ENCODE data around the gene ADAMTS10.
"Not testable (repeated sequence)": the region's sequence is repeated elsewhere in the genome, so short reads cannot be mapped to it uniquely, and the experiment has no call there.

ADAMTS10 gene

DNA sequence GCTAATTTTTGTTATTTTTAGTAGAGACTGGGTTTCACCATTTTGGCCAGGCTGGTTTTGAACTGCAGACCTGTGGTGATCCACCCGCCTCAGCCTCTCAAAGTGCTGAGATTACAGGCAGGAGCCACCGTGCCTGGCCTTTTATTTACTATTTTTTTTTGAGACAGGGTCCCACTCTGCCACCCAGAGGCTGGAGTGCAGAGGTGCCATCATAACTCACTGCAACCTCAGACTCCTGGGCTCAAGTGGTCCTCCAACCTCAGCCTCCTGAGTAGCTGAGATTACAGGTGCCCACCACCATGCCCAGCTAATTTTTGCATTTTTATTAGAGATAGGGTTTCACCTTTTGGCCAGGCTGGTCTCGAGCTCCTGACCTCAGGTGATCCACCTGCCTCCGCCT, 12.4 kb upstream of the ADAMTS10 start:
- peak; percentile 17 to 24 for DNase-seq

DNA sequence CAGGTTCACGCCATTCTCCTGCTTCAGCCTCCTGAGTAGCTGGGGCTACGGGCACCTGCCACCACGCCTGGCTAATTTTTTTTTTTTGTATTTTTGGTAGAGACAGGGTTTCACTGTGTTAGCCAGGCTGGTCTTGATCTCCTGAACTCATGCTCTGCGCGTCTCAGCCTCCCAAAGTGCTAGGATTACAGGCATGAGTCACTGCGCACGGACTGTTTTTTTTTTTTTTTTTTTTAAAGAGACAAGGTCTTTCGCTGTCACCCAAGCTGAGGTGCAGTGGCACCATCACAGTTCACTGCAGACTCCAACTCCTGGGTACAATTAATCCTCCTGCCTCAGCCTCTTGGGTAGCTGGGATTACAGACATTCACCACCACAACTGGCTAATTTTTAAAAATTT, 8.2 kb upstream of the ADAMTS10 start:
- DNase-seq, result no peak

DNA sequence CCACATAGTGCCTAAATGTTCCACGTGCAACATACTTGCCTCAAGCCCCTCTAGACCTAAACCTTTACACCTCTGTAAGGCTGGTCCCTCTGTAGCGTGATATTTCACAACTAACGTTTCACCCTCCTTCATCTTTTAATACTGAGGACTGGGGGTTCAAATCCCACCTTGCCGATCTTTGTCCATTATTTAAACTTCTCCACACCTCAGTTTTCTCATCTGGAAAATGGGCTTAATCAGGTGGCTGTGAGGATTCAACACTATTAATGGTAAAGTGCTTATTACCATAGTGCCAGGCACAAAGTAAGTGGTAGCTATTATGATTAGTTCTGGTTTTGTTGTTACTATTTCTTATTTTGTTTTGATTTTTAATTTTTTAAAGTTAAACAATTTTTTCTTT, 7.5 kb upstream of the ADAMTS10 start:
- no peak for DNase-seq

DNA sequence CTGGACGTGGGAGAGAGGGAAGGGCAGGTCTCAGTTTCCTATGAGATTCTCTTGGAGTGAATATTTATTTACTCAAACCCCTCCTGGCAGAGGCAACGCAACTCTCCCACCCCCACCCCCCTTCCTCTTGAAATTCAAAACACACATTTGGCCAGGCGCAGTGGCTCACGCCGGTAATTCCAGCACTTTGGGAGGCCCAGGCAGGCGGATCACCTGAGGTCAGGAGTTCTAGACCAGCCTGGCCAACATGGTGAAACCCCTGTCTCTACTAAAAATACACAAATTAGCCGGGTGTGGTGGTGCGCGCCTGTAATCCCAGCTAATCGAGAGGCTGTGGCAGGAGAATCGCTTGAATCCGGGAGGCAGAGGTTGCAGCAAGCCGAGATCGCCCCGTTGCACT, 6.8 kb upstream of the ADAMTS10 start:
- not testable (repeated sequence) for DNase-seq

DNA sequence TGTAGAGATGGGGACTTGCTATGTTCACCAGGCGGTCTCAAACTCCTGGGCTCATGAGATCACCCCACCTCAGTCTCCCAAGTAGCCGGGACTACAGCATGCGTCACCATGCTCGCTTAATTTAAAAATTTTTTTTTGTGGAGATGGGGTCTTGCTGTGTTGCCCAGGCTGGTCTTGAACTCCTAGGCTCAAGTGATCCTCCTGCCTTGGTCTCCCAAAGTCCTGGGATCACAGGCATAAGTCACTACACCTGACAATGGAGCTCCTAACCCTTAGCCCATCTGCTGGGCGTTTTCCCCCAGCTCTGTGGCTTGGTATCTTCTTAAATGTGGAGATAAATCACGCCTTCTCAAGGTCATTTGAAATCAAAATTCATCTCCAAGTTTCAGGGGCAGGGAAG, 6.3 kb upstream of the ADAMTS10 start:
- no peak for DNase-seq

DNA sequence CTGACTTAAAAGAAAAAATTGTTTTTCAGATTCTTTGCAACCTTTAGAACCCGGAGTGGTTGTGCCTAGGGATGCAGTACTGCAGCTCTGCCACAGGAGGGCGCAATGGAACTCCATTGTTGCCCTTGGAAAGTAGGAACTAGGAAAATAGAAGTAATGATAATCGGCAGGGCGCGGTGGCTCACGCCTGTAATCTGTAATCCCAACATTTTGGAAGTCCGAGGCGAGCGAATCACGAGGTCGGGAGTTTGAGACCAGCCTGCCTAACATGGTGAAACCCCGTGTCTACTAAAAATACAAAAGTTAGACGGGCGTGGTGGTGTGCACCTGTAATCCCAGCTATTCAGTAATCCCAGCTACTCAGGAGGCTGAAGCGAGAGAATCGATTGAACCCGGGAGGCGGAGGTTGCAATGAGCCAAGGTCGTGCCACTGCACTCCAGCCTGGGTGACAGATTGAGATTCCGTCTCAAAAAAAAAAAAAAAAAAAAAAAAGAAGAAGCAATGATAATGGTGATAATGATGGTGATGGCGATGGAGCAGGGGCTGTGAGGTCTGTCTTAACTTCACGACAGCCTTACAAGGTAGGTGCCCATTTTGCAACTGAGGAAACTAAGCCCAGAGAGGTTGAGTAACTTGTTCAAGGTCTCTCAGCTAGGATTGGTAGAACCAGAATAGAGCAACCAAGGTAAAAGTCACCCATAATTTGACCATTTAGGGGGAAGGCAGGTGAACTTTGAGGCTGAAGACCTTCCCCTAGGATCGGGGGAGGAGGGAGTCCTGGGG, 5.5 kb upstream of the ADAMTS10 start:
- DNase-seq, result peak; percentile 70 to 78

DNA sequence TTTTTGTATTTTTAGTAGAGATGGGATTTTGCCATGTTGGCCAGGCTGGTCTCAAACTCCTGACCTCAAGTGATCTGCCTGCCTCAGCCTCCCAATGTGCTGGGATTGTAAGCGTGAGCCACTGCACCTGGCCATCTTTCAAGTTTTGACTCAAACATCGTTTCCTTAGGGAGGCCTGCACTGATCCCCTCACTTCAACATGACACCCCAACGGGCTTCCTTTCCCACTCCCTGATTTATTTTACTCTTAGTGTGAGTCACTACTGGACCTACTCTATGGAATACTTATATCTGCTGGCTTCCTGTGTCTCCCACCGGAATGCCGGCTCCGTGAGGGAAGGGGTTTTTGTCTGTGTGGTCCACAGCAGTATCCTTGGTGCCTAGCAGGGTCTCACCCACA, 4.5 kb upstream of the ADAMTS10 start:
- DNase-seq, result no peak

DNA sequence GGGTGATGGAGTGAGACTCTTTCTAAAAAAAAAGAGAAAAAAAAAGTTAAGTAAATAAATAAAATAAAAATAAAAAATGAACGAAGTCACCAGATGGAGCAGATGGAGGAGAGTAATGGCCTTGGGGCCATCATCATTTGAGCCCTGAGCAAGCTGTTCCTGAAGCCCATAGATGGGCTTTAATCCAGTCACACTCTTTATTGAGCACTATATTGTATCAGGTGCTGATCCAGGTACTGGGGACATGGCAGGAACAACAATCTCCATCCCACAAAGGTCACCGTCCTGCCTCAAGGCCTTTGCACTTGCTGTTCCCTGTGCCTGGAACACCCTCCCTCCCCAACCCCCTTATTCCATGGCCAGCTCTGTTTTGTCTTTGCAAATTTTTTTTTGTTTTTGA, 3.9 kb upstream of the ADAMTS10 start:
- DNase-seq, result no peak

DNA sequence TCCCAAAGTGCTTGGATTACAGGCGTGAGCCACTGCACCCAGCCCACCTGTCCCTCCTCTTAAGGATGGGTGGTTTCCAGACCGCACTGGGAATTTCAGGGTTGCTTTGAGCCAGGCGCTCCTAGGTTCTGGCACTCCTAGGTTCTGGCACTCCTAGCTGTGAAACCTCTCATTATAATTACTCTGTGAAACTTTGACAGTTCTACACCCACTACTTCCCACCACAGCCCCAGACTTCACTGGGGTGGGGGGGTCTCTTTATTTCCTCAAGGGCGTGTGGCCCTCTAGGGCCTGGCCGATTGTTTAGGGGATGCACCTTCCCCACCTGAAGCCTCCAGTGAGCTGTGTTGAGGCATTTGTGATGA, 2.3 kb upstream of the ADAMTS10 start:
- DNase-seq, result no peak

DNA sequence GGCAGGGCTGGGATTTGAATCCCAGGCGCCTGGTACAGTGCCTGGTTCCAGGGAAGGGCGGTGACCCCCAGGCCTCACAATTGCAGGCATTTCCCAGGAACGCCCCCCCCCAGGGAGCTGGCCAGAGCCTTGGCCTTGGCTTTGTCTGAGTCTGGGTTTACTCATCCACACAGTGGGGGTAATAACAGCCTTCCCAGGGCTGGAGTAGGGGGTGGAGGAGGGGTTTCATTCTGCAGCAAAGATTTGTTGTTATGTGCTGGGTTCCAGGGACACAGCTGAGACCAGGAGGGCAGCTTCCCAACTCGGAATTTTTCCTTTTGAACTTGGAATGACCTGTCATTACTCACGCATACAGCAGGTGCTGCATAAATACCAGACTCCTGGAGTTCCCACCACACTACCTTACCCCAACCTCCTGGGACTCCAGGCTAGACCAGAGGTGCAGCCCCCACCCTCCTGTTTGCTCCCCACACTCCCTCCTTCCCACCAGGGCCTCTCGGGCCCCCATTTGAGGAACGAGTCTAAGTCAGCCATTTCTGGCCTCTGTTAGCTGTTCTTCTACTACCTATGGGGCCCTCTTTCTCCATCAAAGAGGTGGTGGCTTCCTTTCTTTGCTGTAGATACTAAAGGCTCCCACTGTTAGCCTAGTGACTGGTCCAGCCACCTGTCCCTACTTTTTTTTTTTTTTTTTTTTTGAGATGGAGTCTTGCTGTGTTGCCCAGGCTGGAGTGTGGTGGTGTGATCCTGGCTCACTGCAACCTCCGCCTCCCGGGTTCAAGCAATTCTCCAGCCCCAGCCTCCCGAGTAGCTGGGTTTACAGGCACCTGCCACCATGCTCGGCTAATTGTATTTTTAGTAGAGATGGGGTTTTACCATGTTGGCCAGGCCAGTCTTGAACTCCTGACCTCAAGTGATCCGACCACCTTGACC, 1.6 kb upstream of the ADAMTS10 start:
- DNase-seq, result no peak

DNA sequence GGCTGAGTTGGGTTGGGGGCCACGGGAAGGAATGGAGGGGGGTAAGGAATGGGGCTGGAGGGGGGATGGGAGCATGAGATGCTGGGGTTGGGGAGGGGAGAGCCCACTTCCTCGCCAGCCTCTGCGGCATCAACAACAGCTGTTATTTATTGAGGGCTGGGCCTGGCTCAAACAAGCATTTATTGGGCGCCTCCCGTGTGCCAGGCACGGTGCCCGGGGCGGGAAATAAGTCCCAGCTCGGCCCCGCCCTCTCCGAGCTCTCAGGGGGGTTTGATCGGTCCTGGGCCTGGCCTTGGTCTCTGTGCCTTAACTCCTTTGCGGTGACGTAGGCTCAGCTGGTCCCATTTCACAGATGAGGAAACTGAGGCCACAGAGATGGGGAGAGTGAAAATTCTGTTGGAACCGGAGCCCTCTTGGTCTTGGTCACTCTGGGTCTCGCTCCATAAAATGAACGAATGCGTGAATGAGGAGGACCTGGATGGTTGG, 919 bp upstream of the ADAMTS10 start:
- DNase-seq, result no peak

DNA sequence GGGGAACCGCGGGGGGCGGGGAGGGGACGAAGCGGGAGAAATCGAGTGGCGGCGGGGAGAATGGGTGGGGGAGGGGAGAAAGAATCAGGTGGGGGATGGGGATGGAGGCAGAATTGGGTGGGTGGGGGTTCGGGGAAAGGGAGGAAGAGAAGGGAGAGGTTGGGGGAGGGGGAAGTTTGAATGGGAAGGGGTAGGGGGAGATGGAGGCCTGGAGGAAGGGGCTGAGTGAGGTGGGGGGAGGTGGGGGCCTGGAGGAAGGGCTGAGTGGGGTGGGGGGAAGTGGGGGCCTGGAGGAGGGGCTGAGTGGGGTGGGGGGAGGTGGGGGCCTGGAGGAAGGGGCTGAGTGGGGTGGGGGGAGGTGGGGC, 403 bp upstream of the ADAMTS10 start:
- DNase-seq, result no peak

DNA sequence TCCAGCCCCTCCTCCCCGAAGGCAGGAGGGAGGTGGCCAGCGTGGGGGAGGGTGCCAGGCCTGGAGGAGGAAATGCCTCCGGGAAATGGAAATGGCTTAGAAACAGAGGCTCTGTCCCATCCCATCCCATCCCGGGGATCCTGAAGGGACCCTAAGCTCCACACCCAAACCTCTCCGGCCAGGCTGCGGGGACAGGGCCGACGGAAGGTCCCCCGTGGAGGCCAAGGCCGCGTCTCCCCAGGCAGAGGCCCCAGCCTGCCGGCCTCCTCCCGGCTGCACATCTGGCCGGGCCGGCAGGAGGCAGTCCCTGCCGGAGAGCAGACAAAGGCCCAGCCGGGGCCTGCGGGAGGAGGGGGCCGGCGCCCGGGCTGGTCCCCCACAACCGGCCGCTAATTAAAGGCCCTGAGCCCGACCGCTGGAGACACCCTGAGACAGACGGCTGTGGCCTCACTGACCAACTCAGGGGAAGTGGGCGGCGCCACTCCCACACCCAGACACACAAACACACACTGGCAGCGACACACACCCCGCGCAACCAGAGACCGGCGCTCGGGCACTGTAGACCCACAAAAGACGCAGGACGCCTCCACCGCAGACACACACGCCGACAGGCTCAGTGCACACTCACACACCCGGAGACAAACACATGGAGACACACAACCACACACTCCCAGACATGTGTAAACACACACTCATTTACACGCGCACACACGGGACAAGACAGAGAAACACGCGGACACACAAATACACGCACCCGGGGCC, 1.1 kb downstream of the ADAMTS10 start:
- no peak for DNase-seq

DNA sequence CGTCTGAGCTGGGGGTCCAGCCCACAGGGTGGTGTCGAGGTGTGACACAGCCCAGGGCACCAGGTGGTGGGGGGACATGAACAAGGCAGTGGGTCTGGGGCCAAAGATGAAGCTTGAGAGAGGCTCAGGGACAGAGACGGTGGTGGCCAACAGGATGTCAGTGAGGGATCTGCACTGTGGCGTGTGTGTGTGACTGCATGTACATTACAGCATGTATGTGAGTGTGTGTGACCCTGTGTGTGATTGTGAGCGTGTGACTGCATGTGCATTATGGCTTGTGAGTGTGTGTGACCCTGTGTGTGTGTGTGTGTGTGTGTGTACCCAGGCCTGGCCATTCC, 1.6 kb downstream of the ADAMTS10 start:
- DNase-seq, result no peak

DNA sequence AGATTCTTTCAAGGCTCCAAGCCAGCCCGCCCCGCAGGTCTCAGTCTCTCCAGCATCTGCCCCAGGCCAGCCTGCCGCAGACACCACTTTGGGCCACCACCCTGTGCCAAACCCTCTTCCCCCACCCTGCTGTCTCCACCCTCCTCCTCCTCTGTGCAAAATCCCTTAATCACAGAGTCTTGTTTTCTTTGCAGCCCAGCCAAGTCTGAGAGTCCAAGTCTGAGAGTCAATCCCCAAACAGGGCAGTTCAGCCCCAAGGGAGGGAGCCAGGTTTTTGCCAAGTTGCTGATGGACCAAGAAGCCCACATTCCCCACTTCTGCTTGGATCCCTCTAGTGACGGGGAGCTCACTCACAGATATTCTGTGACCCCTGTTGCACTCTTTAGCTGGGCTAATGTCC, 3.1 kb downstream of the ADAMTS10 start:
- no peak for DNase-seq

DNA sequence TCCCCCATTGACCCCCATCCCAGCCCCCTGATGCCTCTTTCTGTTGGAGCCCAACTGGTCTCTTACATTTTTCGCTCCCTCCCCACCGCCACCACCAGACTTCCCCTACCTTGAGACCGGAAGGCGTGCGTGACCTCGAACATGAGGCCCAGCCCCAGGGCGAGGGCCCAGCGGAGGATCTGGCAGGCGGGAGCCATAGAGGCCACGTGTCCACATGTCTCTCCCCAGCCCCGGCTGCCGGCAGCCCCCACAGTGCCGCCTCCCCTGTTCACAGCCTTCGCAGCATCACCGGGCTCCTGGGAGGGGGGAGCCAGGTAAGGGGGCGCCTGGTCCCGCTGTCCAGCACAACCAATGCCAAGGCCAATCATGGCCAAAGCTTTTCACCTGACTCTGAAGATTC, 5.0 kb downstream of the ADAMTS10 start:
- no peak for DNase-seq

DNA sequence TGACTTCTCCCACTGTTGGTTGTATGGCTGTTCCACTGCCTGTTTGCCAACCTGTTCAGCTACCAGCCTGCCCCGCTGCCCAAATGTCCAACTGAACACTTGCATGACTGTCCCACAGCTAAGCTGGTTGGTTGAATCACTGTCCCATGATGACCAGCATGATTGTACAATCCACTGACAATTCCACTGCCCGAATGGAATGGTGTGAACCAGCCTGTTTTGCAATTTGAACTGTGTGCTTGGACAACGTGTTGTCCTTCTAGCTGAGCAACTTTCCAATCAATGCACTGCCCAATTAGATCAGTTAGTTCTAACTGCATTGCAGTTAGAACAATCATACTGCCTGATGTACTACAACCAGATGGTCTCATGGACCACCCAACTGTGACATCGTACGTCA, 8.7 kb downstream of the ADAMTS10 start:
- no peak for DNase-seq

DNA sequence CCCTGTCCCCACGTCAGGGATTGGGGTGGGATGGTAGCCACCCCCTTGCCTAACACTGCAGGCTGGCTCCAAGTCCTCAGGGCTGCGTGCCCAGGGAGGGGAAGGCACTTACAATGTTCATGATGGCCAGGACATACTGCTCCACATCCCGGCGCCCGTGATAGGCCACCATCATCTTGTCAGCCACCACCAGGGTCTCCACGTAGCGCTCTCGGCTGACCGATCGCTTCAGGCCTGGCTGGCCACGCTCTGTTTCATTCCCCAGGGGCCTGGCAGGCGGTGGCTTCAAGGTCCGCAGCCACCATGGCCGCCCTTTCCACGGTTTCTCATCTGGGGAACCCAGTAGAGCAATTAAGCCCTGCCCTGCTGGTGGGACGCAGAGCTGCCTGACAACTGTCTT, 9.7 kb downstream of the ADAMTS10 start:
- no peak for DNase-seq

DNA sequence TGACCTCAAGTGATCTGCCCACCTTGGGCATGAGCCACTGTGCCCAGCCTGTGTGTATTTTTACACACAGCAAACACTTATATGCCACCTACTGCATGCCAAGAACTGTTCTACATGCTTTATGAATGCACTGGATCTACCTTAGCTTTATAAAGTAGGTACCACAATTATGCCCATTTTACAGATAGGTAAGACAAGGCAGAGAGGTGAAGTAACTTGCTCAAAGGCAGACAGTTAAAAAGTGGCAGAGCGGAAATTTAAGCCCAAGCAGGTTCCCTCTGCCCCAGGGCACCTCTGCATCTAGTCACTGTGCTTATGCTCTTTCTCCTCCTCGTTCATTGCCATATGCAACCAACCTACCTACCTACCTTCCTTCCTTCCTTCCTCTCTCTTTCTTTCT, 10.5 kb downstream of the ADAMTS10 start:
- no peak for DNase-seq

DNA sequence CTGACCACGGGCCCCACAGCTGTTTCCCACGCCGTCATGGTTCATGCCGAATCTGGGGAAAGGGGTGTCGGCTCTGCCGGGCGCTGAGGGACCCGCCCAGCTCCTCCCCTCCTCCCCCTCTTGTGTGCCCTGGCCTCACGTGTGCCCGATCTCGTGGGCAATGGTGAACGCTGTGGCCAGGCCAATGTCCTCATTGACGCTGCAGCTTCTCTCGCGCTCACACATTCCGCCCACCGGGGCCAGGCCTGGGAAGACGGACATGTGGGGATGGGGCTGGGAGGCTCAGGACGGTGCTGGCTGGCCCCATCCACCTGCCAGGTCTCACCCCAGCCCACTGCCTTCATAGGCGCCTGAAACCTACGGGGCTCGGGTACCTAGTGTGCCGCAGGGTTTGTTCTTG, 14.3 kb downstream of the ADAMTS10 start:
- DNase-seq, result no peak

DNA sequence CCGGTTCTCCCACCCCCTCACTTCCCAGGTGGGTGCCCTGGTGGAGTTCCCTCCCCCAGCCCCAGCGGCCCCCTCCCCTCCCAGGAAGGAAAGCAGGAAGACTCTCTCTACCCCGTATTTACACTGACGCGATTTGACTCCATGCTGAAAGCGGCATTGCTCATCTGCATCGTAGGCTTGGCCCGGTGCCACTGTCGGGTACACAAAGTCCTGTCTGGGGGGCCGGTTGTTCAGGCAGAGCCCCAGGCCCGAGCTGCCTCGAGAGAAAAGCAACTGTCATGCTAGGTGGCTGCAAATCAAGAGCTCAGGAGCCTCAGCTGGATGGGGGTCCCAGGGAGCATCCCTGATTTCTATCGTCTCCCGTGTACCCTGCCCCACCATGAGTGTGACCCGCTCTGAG, 14.9 kb downstream of the ADAMTS10 start:
- DNase-seq, result no peak

DNA sequence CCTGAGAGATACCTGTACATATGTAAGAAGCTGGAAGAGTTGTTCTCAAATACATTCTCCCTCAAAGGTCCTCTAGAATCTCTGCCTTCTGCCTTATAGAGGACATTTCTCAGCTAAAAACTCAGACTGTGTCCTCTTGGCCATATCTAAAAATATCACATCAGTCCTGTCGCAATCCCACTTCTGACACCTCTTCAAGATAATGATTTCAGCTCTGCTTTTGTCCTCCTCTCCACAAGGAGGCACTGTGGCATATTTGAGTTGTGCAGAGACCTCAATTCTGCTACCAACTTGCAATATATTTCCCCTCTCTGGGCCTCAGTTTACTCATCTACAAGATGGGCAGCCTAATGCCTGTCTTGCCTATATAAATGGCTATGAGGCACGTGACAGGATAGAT, 16.6 kb downstream of the ADAMTS10 start:
- DNase-seq, result no peak

DNA sequence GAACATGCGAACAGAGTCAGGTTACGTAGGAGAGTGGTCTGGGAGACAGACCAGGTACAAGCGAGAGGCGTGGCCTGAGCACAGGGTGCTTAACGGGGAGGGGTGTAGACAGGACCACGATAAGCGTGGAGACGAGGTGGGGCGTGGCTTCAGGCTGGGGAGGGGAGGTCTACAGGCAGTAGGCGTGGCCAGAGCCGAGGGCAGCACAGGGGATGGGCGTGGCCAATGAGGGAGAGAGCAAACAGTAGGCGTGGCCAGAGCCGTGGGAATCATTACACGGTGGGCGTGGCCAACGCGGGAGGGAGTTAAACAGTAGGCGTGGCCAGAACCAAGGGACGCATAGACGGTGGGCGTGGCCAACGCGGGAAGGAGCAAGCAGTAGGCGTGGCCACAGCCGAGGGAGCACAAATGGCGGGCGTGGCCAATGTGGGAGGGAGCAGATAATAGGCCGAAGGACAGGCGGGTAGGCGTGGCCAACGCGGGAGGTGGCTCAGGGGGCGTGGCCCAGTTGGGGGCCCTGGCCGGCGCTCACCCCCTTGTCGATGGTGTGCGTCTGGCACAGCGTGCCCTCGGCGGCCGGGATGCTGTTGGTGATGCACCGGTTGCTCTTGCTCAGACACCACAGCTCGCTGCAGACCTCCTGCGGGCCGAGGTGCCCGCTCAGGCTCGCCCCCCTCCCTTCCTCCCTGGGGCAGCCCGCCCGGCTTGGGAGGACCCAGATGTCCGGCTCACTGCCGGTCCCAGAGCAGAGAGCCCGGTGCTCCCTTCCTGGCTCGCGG, 18.1 kb downstream of the ADAMTS10 start:
- no peak for DNase-seq
